OCI-LY7 (cell line): ENCODE results near the gene TEX2. TPM values are rescaled to one million over a fixed set of nuclear protein-coding genes. Genes with fewer than 3 reads are reported as not detected.

Experiments used
- BruUV-seq: library from RNA; stranded (reverse); fragments of 400-500 nt; replicated peaks from 2 replicates; lab custom pipeline; 2021; lab: Mats Ljungman, UMichigan
- CTCF ChIA-PET: fragments of 300-600 bp; sonication (Branson Sonifier 250); formaldehyde crosslinking; loops from one replicate; lab custom pipeline; 2022; ENCODE audit warnings: antibody characterized with exemption; ENCODE audit not compliant: unreplicated experiment; lab: Charles Lee
- POLR2A ChIA-PET: fragments of 300-600 bp; sonication (Branson Sonifier 250); formaldehyde crosslinking; loops from one replicate; lab custom pipeline; 2022; ENCODE audit warnings: antibody characterized with exemption; lab: Charles Lee
- DNase-seq: peaks from one replicate; pipeline ENCODE4 v3.0.0-alpha.2; 2015; ENCODE audit warnings: low spot score
- H2AFZ ChIP-seq: fragments of 200-600 bp; sonication (generic), shearing (Covaris generic); 2 replicates; pipeline ENCODE4 v1.6.1; 2014; ENCODE audit warnings: mild to moderate bottlenecking, antibody characterized with exemption, low read length, moderate library complexity
- H3K27ac ChIP-seq: fragments of 200-600 bp; sonication (generic); 2 replicates; pipeline ENCODE4 v1.5.1; 2014; ENCODE audit warnings: mixed run types, low read depth, mild to moderate bottlenecking, moderate library complexity, low read length, inconsistent platforms; ENCODE audit not compliant: poor library complexity, severe bottlenecking
- H3K36me3 ChIP-seq: fragments of 200-600 bp; sonication (generic); 2 replicates; pipeline ENCODE4 v1.6.1; 2014; ENCODE audit warnings: mild to moderate bottlenecking, antibody characterized with exemption, low read length, moderate library complexity, mixed read lengths; ENCODE audit not compliant: insufficient read depth
- H3K4me1 ChIP-seq: fragments of 200-600 bp; sonication (generic); 2 replicates; pipeline ENCODE4 v1.5.1; 2014; ENCODE audit warnings: mild to moderate bottlenecking, low read length; ENCODE audit not compliant: insufficient read depth, poor library complexity, severe bottlenecking
- H3K4me2 ChIP-seq: fragments of 200-600 bp; sonication (generic); 2 replicates; pipeline ENCODE4 v1.6.1; 2014; ENCODE audit warnings: mild to moderate bottlenecking, low read length
- H3K4me3 ChIP-seq: fragments of 200-600 bp; sonication (generic); 2 replicates; pipeline ENCODE4 v1.5.1; 2014; ENCODE audit warnings: mild to moderate bottlenecking, low read depth, low read length; ENCODE audit not compliant: poor library complexity, severe bottlenecking
- H3K79me2 ChIP-seq: fragments of 200-600 bp; sonication (generic); 2 replicates; pipeline ENCODE4 v1.6.1; 2016; ENCODE audit warnings: low read depth, mild to moderate bottlenecking, low read length, moderate library complexity, mixed read lengths; ENCODE audit not compliant: insufficient read depth
- H3K9me2 ChIP-seq: fragments of 200-600 bp; sonication (generic); 2 replicates; pipeline ENCODE4 v1.6.1; 2016; ENCODE audit warnings: mild to moderate bottlenecking, low read length, mixed read lengths; ENCODE audit not compliant: insufficient read depth
- H3K9me3 ChIP-seq: fragments of 200-600 bp; sonication (generic); 2 replicates; pipeline ENCODE4 v1.6.1; 2014; ENCODE audit warnings: mild to moderate bottlenecking, mixed run types, low read length, mixed read lengths
- H4K20me1 ChIP-seq: fragments of 200-600 bp; sonication (generic); 2 replicates; pipeline ENCODE4 v1.6.1; 2014; ENCODE audit warnings: mild to moderate bottlenecking, antibody characterized with exemption, low read length, moderate library complexity, mixed read lengths; ENCODE audit not compliant: insufficient read depth
- EZH2phosphoT487 ChIP-seq: fragments of 200-600 bp; sonication (generic); IDR thresholded peaks from 2 replicates; pipeline ENCODE4 v1.6.1; 2018; ENCODE audit warnings: low read depth, borderline replicate concordance, mild to moderate bottlenecking, mixed run types, antibody characterized with exemption, low read length, moderate library complexity, mixed read lengths
- intact Hi-C: fragments of 100-400 bp; cut with micrococcal nuclease; formaldehyde crosslinking; loops from one replicate; pipeline ENCODE4 v1.10.0; 2022; ENCODE audit not compliant: unreplicated experiment
- total RNA-seq, 2 experiments: library from RNA; depleted of rRNA in 1 of 2; stranded (reverse); fragments of >200 nt in 1 of 2; shearing (Covaris generic) in 1 of 2; gene quantifications; 2 replicates each; pipeline ENCODE4 v1.2.3, GENCODE V29; 2014 to 2022
- TF ChIP-seq, protein P1 (sequence below): fragments of 200-600 bp; sonication (generic); conservative IDR thresholded peaks from 2 replicates; pipeline ENCODE4 v1.5.1; 2014; ENCODE audit warnings: mild to moderate bottlenecking, antibody characterized with exemption, low read length, moderate library complexity, mixed read lengths

The TEX2 gene
- total RNA-seq, 2 experiments from 2014 or later = 7.4 to 12.4 TPM

DNA sequence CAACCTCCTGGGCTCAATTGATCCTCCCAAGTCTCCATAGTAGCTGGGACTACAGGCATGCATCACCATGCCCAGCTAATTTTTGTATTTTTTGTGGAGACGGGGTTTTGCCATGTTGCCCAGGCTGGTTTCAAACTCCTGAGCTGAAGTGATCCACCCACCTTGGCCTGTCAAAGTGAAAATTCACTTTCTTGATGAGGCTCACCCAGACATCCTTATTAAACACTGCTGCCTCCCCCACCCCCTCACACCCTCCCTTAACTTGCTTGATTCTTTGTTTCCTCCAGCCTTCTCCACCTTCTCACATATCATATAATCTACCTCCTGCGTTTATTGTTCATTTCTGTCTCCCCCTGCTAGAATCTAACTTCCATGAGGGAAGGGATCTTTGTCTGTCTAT is 46.0 kb upstream of the TEX2 start:
- no peaks in the 10 kb centered on the region for H4K20me1 ChIP-seq
- H3K4me3 ChIP-seq = no peak overlapping the region
- no peaks in the 10 kb centered on the region for H3K4me1 ChIP-seq
- no TSS peak for BruUV-seq
- DNase-seq = no peak
- no peak overlapping the region for H2AFZ ChIP-seq
- intact Hi-C loops = no loop called here
- no peaks in the 10 kb centered on the region for H3K79me2 ChIP-seq
- ChIA-PET CTCF (no interaction called here), POLR2A (interaction anchor here (0.6 to 0.9 kb wide), 3 partner anchors 10 to 118 kb away, joined by 3 to 5 read pairs (median 4); no protein-coding TSS in a partner anchor)
- no peak overlapping the region for H3K4me2 ChIP-seq
- no peaks in the 10 kb centered on the region for H3K36me3 ChIP-seq
- H3K9me3 ChIP-seq = no peaks in the 10 kb centered on the region
- H3K27ac ChIP-seq = no peak overlapping the region
- no peaks in the 10 kb centered on the region for H3K9me2 ChIP-seq
- TF ChIP-seq, protein P1, sequence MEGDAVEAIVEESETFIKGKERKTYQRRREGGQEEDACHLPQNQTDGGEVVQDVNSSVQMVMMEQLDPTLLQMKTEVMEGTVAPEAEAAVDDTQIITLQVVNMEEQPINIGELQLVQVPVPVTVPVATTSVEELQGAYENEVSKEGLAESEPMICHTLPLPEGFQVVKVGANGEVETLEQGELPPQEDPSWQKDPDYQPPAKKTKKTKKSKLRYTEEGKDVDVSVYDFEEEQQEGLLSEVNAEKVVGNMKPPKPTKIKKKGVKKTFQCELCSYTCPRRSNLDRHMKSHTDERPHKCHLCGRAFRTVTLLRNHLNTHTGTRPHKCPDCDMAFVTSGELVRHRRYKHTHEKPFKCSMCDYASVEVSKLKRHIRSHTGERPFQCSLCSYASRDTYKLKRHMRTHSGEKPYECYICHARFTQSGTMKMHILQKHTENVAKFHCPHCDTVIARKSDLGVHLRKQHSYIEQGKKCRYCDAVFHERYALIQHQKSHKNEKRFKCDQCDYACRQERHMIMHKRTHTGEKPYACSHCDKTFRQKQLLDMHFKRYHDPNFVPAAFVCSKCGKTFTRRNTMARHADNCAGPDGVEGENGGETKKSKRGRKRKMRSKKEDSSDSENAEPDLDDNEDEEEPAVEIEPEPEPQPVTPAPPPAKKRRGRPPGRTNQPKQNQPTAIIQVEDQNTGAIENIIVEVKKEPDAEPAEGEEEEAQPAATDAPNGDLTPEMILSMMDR = no peak
- no peak for TF ChIP-seq EZH2phosphoT487

DNA sequence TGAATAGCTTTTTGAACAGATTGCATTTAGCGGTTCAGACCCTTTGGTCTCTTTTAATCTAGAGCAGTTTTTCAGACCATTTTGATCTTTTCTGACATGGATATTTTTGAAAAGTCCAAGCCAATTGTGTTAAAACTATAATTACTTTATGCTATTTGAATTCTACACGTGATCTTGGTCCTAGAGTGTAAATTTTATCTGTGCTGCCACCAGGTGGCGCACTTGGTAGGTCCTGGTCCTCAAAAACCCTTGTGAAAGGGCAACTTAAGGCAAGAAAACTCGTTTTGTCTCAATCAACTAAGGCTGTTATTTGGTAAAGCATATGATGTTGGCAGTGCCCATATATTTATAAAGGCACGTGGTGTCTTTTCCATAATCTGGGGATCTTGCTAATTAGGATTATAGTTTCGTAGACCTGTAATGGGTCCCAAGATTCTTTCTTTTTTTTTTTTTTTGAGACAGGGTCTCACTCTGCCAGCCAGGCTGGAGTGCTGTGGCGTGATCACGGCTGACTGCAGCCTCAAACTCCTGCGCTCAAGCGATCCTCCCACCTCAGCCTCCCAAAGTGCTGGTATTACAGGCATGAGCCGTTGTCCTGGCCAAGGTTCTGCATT is 43.9 kb upstream of the TEX2 start:
- Histone ChIP-seq H3K36me3 (no peaks in the 10 kb centered on the region), H3K27ac (no peak overlapping the region), H3K4me3 (no peak overlapping the region), H2AFZ (no peak overlapping the region), H3K79me2 (no peaks in the 10 kb centered on the region), H4K20me1 (no peaks in the 10 kb centered on the region), H3K4me1 (no peaks in the 10 kb centered on the region), H3K9me3 (no peaks in the 10 kb centered on the region), H3K9me2 (no peaks in the 10 kb centered on the region), H3K4me2 (no peak overlapping the region)
- CTCF ChIA-PET = no interaction called here
- POLR2A ChIA-PET = no interaction called here
- no TSS peak for BruUV-seq
- DNase-seq = peak; percentile 81
- intact Hi-C loops = loop anchor here (1.0 kb wide), 2 partner anchors 111 to 189 kb away; no protein-coding TSS in a partner anchor
- TF ChIP-seq, protein P1 = peak; percentile 97
- TF ChIP-seq EZH2phosphoT487 = no peak

DNA sequence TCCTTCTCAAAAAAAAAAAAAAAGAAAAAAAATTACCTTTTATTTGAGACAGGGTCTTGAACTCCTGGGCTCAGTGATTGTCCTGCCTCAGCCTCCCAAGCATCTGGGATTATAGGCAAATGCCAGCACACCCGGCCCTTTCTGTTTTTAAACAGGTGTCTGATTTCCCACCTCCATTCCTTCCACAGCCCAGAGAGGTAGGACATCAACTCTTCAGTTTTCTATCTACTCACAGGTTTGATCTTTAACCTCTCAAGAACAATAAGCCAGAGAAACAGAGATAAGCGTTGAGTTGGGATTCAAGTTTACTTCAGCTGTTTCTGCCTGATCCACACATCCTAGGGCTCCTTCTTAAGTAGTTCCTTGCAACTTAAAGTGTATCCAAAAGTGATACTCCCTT is 41.5 kb upstream of the TEX2 start:
- H3K4me2 ChIP-seq = no peak overlapping the region
- no TSS peak for BruUV-seq
- POLR2A ChIA-PET = no interaction called here
- H3K4me1 ChIP-seq = no peaks in the 10 kb centered on the region
- no peak overlapping the region for H3K27ac ChIP-seq
- intact Hi-C loops = no loop called here
- no peak for DNase-seq
- TF ChIP-seq EZH2phosphoT487 = no peak
- TF ChIP-seq, protein P1 = no peak
- no peaks in the 10 kb centered on the region for H3K36me3 ChIP-seq
- CTCF ChIA-PET = no interaction called here
- no peaks in the 10 kb centered on the region for H3K9me3 ChIP-seq
- no peaks in the 10 kb centered on the region for H3K9me2 ChIP-seq
- H3K4me3 ChIP-seq = no peak overlapping the region
- H2AFZ ChIP-seq = no peak overlapping the region
- H3K79me2 ChIP-seq = no peaks in the 10 kb centered on the region
- no peaks in the 10 kb centered on the region for H4K20me1 ChIP-seq
